ENCODE results near the gene SYNE1. TPM values are rescaled to one million over a fixed set of nuclear protein-coding genes. Genes with fewer than 3 reads are reported as not detected.

SYNE1 gene
- polyA plus RNA-seq, 1 donor from 2014 or later = 38.5 TPM

GRCh38 chr6:152265651-152266050, 371.5 kb downstream of the SYNE1 start:
- Histone ChIP-seq H3K9ac (ENCODE audit: low read length) (no peak overlapping the region), H3K4me2 (ENCODE audit: low read length) (no peak overlapping the region), H3K9me2 (ENCODE audit: insufficient read depth, low read length) (no peaks in the 10 kb centered on the region), H3K36me3 (ENCODE audit: insufficient read depth, low read length) (peaks cover 9% of the 10 kb centered on the region), H3K9me3 (ENCODE audit: low read length) (no peaks in the 10 kb centered on the region), H2AFZ (ENCODE audit: low read depth, low read length) (no peak overlapping the region), H4K20me1 (ENCODE audit: insufficient read depth) (no peaks in the 10 kb centered on the region), H3K27ac (ENCODE audit: low read length) (no peak overlapping the region), H3F3A (ENCODE audit: insufficient read depth, low read length, poor library complexity, severe bottlenecking) (no peaks in the 10 kb centered on the region), H3K4me3 (ENCODE audit: low read length) (no peak overlapping the region), H3K79me2 (replicated peaks; ENCODE audit: insufficient read depth, low read length) (no peaks in the 10 kb centered on the region), H3K27me3 (ENCODE audit: insufficient read depth, low read depth, low read length) (no peaks in the 10 kb centered on the region)
- no peak for TF ChIP-seq TAF1 (IDR thresholded peaks at IDR 0.05; ENCODE audit: low read depth)
- no peak for TF ChIP-seq REST (IDR thresholded peaks at IDR 0.05; ENCODE audit: borderline replicate concordance)
- no peak for TF ChIP-seq CTCF (IDR thresholded peaks at IDR 0.05; ENCODE audit: poor library complexity, severe bottlenecking)
- no peak for TF ChIP-seq POLR2AphosphoS5 (IDR thresholded peaks at IDR 0.05)
- no peak for TF ChIP-seq EP300 (conservative IDR thresholded peaks at IDR 0.05; ENCODE audit: poor library complexity, severe bottlenecking)
- no peak for TF ChIP-seq SMC3 (conservative IDR thresholded peaks at IDR 0.05; ENCODE audit: poor library complexity)
- TF ChIP-seq MXI1 (conservative IDR thresholded peaks at IDR 0.05; ENCODE audit: poor library complexity, severe bottlenecking) = no peak
- TF ChIP-seq EZH2 (IDR thresholded peaks at IDR 0.05; ENCODE audit: borderline replicate concordance, insufficient read depth, low read length, poor library complexity, severe bottlenecking) = no peak
- no peak for TF ChIP-seq RAD21 (conservative IDR thresholded peaks at IDR 0.05)

DNA sequence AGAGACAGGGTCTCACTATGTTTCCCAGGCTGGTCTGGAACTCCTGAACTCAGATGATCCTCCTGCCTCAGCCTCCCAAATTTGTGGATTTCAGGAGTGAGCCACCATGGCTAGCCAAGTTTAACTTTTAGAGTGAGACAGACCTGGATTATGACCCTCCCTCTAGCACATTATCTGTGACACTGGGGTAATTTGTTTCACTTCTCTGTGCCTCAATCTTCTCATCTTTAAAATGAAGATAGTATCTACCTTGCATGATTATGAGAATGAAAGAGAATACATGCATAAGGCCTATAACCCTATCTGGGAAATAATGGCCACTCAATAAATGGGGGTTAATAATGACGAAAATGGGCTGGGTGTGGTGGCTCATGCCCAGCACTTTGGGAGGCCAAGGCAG, 373.6 kb downstream of the SYNE1 start:
- no peaks in the 10 kb centered on the region for H3K9me2 ChIP-seq (ENCODE audit: insufficient read depth, low read length)
- TF ChIP-seq EP300 (conservative IDR thresholded peaks at IDR 0.05; ENCODE audit: poor library complexity, severe bottlenecking) (no peak), CTCF (IDR thresholded peaks at IDR 0.05; ENCODE audit: poor library complexity, severe bottlenecking) (no peak), TAF1 (IDR thresholded peaks at IDR 0.05; ENCODE audit: low read depth) (no peak), EZH2 (IDR thresholded peaks at IDR 0.05; ENCODE audit: borderline replicate concordance, insufficient read depth, low read length, poor library complexity, severe bottlenecking) (no peak), SMC3 (conservative IDR thresholded peaks at IDR 0.05; ENCODE audit: poor library complexity) (no peak), MXI1 (conservative IDR thresholded peaks at IDR 0.05; ENCODE audit: poor library complexity, severe bottlenecking) (no peak), RAD21 (conservative IDR thresholded peaks at IDR 0.05) (no peak), REST (IDR thresholded peaks at IDR 0.05; ENCODE audit: borderline replicate concordance) (no peak)
- H3K9ac ChIP-seq (ENCODE audit: low read length) = no peak overlapping the region
- H3K9me3 ChIP-seq (ENCODE audit: low read length) = no peaks in the 10 kb centered on the region
- no peaks in the 10 kb centered on the region for H3K79me2 ChIP-seq (replicated peaks; ENCODE audit: insufficient read depth, low read length)
- no peak overlapping the region for H3K27ac ChIP-seq (ENCODE audit: low read length)
- H3K4me2 ChIP-seq (ENCODE audit: low read length) = no peak overlapping the region
- no peak overlapping the region for H3K4me3 ChIP-seq (ENCODE audit: low read length)
- H3K27me3 ChIP-seq (ENCODE audit: insufficient read depth, low read depth, low read length) = no peaks in the 10 kb centered on the region
- no peak overlapping the region for H2AFZ ChIP-seq (ENCODE audit: low read depth, low read length)
- peaks cover 9% of the 10 kb centered on the region for H3K36me3 ChIP-seq (ENCODE audit: insufficient read depth, low read length)
- H4K20me1 ChIP-seq (ENCODE audit: insufficient read depth) = no peaks in the 10 kb centered on the region
- H3F3A ChIP-seq (ENCODE audit: insufficient read depth, low read length, poor library complexity, severe bottlenecking) = no peaks in the 10 kb centered on the region
